Measurements from ENCODE around the gene KLHL2. TPM values are rescaled to one million over a fixed set of nuclear protein-coding genes. Genes with fewer than 3 reads are reported as not detected.
"Not testable (repeated sequence)": the region's sequence is repeated elsewhere in the genome, so short reads cannot be mapped to it uniquely, and the experiment has no call there.

The KLHL2 gene
- total and polyA plus RNA-seq, 2 of the 13 experiments (the other 11 are each of a cell fraction or from before 2014, with no cell fraction given): 9.2 to 17.6 TPM

DNA sequence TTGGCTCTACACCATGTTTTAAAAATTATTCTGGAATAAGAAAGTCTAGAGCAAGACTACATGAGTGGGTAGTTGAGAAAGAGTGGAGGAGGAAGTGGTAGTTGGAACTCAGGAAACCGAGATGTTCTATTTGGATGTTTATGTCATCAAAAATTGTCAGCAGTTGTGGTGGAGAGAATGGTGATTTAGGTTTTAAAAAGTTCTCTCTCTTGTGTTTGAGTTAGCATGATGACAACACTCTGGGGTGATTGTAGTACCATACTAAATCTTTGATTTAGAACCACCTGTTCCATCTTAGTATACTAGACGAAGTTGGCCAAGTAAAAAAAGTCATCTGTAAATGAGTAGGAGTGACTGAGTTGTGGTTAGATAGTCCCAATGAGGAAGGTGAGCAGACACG lies 40.7 kb downstream of the KLHL2 start:
- H3K9me3 ChIP-seq (ENCODE audit: low read length): no peaks in the 10 kb centered on the region
- in situ Hi-C loops (cut with HindIII; ENCODE audit: extremely low pct_ligation_motif_present, low pct_unique_long_range_greater_than_20kb) (no loop called here), intact Hi-C loops (cut with micrococcal nuclease; ENCODE audit: unreplicated experiment) (no loop called here)
- no peak overlapping the region for H2AFZ ChIP-seq (ENCODE audit: low read length)
- no peak for TF ChIP-seq POLR2G (IDR thresholded peaks at IDR 0.05; ENCODE audit: low read depth, low read length)
- TF ChIP-seq ZEB1 (IDR thresholded peaks at IDR 0.05; ENCODE audit: insufficient replicate concordance, low read depth): no peak
- no peak for TF ChIP-seq TAF15 (IDR thresholded peaks at IDR 0.05; ENCODE audit: low read depth, low read length, poor library complexity, severe bottlenecking)
- no peak for TF ChIP-seq NFYB (CRISPR knock-in tag; IDR thresholded peaks at IDR 0.05)
- TF ChIP-seq, protein P1, sequence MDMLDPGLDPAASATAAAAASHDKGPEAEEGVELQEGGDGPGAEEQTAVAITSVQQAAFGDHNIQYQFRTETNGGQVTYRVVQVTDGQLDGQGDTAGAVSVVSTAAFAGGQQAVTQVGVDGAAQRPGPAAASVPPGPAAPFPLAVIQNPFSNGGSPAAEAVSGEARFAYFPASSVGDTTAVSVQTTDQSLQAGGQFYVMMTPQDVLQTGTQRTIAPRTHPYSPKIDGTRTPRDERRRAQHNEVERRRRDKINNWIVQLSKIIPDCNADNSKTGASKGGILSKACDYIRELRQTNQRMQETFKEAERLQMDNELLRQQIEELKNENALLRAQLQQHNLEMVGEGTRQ (IDR thresholded peaks at IDR 0.05; ENCODE audit: low read depth, low read length): no peak
- TF ChIP-seq, protein P1 (CRISPR knock-in tag; IDR thresholded peaks at IDR 0.05; ENCODE audit: borderline replicate concordance): no peak
- TF ChIP-seq ZNF143 (CRISPR knock-in tag; IDR thresholded peaks at IDR 0.05): no peak
- TF ChIP-seq, protein P2, sequence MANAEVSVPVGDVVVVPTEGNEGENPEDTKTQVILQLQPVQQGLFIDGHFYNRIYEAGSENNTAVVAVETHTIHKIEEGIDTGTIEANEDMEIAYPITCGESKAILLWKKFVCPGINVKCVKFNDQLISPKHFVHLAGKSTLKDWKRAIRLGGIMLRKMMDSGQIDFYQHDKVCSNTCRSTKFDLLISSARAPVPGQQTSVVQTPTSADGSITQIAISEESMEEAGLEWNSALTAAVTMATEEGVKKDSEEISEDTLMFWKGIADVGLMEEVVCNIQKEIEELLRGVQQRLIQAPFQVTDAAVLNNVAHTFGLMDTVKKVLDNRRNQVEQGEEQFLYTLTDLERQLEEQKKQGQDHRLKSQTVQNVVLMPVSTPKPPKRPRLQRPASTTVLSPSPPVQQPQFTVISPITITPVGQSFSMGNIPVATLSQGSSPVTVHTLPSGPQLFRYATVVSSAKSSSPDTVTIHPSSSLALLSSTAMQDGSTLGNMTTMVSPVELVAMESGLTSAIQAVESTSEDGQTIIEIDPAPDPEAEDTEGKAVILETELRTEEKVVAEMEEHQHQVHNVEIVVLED (CRISPR knock-in tag; IDR thresholded peaks at IDR 0.05; ENCODE audit: borderline replicate concordance): no peak
- TF ChIP-seq, protein P3, sequence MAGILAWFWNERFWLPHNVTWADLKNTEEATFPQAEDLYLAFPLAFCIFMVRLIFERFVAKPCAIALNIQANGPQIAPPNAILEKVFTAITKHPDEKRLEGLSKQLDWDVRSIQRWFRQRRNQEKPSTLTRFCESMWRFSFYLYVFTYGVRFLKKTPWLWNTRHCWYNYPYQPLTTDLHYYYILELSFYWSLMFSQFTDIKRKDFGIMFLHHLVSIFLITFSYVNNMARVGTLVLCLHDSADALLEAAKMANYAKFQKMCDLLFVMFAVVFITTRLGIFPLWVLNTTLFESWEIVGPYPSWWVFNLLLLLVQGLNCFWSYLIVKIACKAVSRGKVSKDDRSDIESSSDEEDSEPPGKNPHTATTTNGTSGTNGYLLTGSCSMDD (CRISPR knock-in tag; IDR thresholded peaks at IDR 0.05): no peak
- TF ChIP-seq JUND (CRISPR knock-in tag; IDR thresholded peaks at IDR 0.05): no peak
- no peaks in the 10 kb centered on the region for H3K79me2 ChIP-seq (ENCODE audit: insufficient read depth, low read length)
- H3K4me3 ChIP-seq (replicated peaks in 1 of 3; ENCODE audit: insufficient read depth in 1 of 3, low read depth in 2 of 3, low read length in 3 of 3): no peak overlapping the region
- H3K27ac ChIP-seq (ENCODE audit: extremely low read length, insufficient read depth, low read length): no peak overlapping the region
- DNase-seq (ENCODE audit: low spot score) (no peak), FAIRE-seq (no peak), ATAC-seq (no peak)
- no peaks in the 10 kb centered on the region for H3K36me3 ChIP-seq (replicated peaks in 1 of 2; ENCODE audit: control insufficient read depth in 1 of 2, insufficient read depth in 2 of 2, low read length in 2 of 2)
- H4K20me1 ChIP-seq (ENCODE audit: insufficient read depth, low read length): no peaks in the 10 kb centered on the region
- H3K9ac ChIP-seq (ENCODE audit: insufficient read depth, low read depth, low read length): no peak overlapping the region
- H3K4me1 ChIP-seq (ENCODE audit: insufficient read depth, low read length): peaks cover 12% of the 10 kb centered on the region
- POLR2A ChIA-PET: no interaction called here
- BruUV-seq (replicated peaks): no TSS peak
- H3K27me3 ChIP-seq (ENCODE audit: control insufficient read depth in 1 of 2, insufficient read depth in 2 of 2, low read length in 2 of 2): no peaks in the 10 kb centered on the region
- CTCF ChIA-PET (ENCODE audit: low intra/inter-chr PET ratio, low total read pairs): no interaction called here
- H3K4me2 ChIP-seq (ENCODE audit: low read depth, low read length): no peak overlapping the region
- WGBS (ENCODE audit: low lambda C conversion rate): 96% methylated on average over 3 of the region's 3 CpGs

DNA sequence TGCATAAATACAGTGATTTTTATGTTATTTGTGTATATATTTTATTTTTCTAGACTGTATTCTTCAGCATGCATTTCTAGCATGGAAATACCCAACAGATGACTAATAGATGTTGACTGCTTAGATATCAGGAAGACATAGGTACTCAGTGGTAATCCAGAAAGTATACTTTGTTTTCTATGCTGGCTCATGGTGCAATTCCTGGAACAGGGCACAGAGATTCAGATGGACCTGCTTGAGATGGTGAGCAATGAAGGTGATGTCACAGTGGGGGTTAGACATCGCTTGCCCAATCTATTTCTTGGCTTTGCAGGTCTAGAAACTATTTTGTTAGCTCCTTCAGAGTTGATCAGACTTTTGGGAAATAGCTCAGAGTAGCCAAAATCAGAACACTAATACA lies 41.5 kb downstream of the KLHL2 start:
- WGBS (ENCODE audit: low lambda C conversion rate): 100% methylated on average over 1 of the region's 1 CpG
- H3K27ac ChIP-seq (ENCODE audit: extremely low read length, insufficient read depth, low read length); H4K20me1 ChIP-seq (ENCODE audit: insufficient read depth, low read length); H3K9ac ChIP-seq (ENCODE audit: insufficient read depth, low read depth, low read length); FAIRE-seq; intact Hi-C loops (cut with micrococcal nuclease; ENCODE audit: unreplicated experiment); H3K9me3 ChIP-seq (ENCODE audit: low read length); H3K4me2 ChIP-seq (ENCODE audit: low read depth, low read length); H2AFZ ChIP-seq (ENCODE audit: low read length); DNase-seq (ENCODE audit: low spot score); CTCF ChIA-PET (ENCODE audit: low intra/inter-chr PET ratio, low total read pairs); ATAC-seq; POLR2A ChIA-PET; BruUV-seq (replicated peaks); H3K79me2 ChIP-seq (ENCODE audit: insufficient read depth, low read length); in situ Hi-C loops (cut with HindIII; ENCODE audit: extremely low pct_ligation_motif_present, low pct_unique_long_range_greater_than_20kb); H3K27me3 ChIP-seq (ENCODE audit: control insufficient read depth in 1 of 2, insufficient read depth in 2 of 2, low read length in 2 of 2); H3K4me3 ChIP-seq (replicated peaks in 1 of 3; ENCODE audit: insufficient read depth in 1 of 3, low read depth in 2 of 3, low read length in 3 of 3); H3K36me3 ChIP-seq (replicated peaks in 1 of 2; ENCODE audit: control insufficient read depth in 1 of 2, insufficient read depth in 2 of 2, low read length in 2 of 2): not testable (repeated sequence)
- H3K4me1 ChIP-seq (ENCODE audit: insufficient read depth, low read length): peaks cover 12% of the 10 kb centered on the region
